Germinal center (tissue), 1 donor: ENCODE measurements around the gene SHISA5.
A peak's percentile ranks its signal among the peaks of the same experiment; 100 is the strongest.
"Not testable (repeated sequence)": the region's sequence is repeated elsewhere in the genome, so short reads cannot be mapped to it uniquely, and the experiment has no call there.

ENCODE experiments used
- DNase-seq: peaks from one replicate; pipeline ENCODE4 v3.0.0; 2012; ENCODE audit warnings: mixed read lengths, low spot score

Gene SHISA5, protein sequence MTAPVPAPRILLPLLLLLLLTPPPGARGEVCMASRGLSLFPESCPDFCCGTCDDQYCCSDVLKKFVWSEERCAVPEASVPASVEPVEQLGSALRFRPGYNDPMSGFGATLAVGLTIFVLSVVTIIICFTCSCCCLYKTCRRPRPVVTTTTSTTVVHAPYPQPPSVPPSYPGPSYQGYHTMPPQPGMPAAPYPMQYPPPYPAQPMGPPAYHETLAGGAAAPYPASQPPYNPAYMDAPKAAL

DNA sequence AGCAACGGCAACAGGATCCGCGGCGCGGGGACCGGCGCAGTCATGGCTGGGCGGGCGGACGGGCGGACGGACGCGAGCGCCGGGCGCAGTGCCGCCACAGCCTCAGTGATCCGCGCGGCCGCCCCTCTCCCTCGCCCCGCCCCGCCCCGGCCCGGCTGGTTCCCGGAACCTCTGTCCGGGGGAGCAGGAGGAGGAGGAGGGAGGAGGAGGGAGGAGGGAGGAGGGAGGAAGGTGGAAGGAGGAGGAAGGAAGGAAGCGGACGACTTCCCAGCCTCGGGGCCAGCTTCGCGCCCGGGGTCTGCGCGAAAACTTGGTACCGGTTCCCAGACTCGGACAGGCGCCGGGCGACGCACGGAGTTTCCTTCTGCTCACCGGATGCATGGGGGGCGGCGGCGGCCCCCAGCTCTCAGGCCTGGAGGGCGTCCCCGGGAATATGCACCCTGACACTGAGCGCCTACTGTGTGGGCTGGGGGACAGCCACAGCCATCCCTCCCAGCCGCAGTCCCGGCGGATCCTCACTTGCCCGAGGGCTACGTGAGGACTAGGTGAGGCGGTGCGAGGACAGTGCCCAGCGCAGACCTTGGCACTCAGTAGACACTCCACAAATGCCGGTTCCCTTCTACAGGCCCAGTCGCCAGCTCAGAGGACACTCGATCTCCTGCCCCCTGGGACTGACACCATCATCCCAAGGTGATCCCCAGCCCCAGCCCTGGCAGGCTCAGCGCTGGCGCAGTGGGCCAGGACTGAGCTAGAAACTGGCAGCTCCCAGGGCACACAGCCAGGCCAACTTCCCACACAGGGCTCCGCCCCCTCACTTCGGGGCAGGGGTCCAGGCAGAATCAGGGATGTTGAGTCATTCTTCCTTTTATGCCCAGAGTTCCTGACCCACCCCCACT, at the start of gene SHISA5:
TSS of gene SHISA5 (minus strand) at position 124 of the 896 bp plus-strand sequence. CDS start at position 44, 80 bp downstream.
- peak; percentile 64 for DNase-seq

DNA sequence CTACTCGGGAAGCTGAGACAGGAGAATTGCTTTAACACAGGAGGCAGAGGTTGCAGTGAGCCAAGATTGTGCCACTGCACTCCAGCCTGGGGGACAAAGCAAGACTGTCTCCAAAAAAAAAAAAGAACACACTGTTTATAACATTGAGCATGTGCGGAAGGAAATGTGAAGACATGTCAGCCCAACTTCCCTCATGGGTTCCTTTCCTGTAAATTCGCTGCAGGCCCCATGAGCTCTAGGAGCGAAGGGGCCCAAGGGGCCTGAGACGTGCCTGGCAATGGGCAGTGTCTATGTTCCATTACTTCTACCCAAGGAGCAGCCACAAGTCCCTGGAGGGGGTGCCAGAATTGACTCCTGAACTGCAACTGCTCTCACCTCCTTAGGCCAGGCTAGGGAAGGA, 49.4 kb upstream of the SHISA5 start:
- no peak for DNase-seq

DNA sequence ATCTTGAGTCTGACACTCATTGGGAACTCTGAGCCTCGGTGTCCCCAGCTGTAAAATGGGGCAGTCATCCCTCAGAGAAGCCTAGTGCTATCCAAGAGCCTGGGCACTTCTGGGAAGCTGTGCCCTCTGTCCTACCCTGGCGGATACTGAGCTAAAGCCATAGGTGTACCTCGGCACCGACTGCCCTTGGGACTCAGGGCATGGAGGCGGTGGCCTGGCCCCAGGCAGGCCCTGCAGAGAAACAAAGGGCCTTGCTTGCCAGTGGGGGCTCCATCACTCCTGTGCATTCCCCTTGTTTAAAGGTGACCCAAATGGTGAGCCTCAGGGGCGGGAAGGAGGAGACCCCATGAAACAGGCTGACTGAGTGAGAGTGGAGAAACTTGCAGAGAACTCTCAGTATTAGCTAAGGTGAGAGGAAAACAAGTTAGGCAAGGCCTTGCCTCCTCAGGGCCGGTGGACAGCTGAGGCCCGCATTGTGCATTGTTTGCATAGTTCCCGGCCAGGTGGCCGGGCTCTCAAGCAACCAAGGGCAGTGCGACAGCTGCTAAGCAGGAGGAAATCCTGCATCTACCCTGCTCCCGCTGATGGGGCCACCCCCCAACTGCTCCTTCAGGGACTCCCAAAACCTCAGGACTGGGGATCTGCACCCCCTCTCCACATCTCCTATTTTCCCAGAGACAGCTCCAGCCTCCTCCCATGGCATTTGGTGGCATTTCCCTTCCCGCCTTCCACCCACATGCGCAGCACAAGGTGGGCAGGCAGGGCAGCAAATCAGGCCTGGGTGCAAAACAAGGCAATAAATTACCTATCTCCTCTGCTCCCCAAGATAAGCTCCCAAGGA, 48.4 kb upstream of the SHISA5 start:
- DNase-seq = no peak

DNA sequence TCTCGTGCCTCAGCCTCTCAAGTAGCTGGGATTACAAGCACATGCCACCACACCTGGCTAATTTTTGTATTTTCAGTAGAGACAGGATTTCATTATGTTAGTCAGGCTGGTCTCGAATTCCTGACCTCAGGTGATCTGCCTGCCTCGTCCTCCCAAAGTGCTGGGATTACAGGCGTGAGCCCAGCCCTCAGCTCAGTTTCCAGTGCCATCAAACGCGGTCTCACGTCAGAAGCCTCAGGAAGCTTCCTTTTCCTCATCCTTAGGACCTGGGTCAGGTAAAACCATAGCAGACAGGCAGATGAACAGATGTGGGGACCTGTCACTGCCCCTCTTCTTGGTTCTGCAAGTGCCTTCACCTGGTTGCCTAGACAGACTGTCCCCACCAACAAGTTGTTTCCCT, 47.7 kb upstream of the SHISA5 start:
- not testable (repeated sequence) for DNase-seq

DNA sequence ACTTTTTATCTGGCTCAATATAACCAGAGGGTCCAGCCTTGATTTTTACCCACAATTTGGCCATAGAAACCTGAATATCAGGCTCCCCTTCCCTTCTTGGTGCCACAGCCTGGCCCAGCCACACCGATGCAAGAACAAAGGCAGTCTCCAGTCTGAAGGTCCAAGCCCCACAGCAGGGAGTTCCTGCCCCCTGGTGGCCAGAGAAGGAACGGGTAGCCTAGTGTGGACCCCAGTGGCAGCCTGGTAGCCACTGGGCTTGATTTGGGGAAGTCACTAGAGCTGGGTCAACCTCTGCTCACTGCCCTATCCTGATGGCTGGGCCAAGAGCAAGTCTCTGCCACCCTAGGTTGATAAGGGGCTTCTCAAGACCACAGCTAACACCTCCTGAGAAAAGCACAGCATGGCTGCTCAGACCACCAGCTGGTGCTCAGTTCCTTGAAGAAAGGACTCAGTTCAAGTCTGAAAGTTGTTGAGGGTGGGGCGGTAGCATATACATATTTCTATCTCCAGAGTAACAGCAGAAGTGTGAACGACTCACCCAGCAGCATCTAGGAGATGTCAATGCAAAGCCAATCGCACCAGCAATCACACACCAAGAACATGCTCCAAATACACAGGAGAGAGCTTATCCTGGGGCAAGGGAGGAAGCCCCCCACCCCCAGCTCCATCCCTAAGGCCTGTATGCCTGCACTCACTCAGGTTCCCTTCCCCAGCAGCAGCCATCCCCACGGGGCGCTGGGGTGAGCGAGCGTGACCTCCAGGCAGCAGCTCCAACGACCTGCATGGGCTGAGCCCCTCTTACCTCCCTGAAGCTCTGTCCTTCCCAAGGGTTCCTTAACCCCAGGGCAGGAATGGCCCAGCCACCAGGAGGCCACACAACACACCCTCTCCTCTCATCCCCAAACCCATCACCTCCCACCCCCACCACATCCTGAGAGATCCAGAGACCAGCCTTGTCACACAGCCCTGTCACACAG, 45.0 kb upstream of the SHISA5 start:
- DNase-seq = peak; percentile 80

DNA sequence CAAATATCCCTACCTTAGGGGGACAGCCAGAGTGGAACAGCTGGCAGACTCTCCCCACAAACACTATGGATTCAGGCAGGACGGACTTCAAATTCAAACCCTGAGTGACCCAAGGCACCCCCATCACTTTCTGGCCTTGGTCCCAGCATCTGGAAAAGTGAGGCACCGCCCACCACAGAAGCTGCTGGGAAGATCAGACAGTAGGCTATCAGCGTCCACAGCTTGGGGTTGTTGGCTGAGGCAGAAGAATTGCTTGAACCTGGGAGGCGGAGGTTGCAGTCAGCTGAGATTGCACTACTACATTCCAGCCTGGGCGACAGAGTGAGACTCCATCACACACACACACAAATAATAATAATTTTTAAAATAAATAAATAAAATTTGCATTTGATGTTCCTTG, 44.2 kb upstream of the SHISA5 start:
- no peak for DNase-seq

DNA sequence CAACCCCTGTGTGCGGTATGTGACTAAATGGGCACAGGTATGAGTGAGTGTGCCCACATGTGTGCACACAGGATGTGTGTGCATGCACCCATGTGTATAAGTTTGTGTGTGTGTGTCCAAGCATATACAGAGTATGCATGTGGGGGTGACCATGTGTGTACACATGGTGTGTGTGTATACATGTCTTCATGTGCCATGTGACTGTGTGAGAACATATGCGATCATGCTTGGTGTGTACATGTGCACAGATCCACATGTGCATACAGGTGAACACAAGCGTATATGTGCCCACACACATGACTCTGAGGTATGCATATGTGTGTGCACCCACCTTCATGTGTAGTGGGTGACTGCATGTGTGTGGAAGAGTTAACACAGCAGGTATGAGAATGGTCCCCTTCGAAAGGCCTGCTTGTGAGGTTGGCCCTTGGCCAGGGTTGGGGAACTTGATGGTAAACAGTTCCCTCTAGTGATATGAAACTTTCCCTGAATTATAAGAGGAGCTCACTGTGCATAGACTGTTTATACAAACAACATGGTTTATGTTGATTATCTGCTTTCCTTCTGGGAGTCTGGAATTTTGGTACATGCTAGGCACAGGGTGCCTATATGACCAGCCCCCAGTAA, 42.3 kb upstream of the SHISA5 start:
- DNase-seq = no peak

DNA sequence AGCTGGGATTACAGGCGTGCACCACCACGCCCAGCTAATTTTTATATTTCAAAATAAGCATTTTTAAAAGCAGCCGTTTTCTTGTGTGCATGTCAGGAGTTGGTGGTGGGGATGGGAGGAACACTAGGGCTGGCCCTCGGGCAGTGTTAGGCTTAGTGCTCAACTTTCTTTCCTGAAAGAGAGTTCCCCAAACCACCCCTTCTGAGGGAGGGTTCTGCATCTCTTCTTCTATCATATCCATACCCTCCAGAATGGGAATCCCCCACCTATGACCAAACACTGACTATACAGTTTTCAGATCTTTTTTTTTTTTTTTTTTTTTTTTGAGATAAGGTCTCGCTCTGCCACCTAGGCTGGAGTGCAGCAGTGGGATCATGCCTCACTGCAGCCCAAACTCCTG, 40.2 kb upstream of the SHISA5 start:
- DNase-seq = no peak

DNA sequence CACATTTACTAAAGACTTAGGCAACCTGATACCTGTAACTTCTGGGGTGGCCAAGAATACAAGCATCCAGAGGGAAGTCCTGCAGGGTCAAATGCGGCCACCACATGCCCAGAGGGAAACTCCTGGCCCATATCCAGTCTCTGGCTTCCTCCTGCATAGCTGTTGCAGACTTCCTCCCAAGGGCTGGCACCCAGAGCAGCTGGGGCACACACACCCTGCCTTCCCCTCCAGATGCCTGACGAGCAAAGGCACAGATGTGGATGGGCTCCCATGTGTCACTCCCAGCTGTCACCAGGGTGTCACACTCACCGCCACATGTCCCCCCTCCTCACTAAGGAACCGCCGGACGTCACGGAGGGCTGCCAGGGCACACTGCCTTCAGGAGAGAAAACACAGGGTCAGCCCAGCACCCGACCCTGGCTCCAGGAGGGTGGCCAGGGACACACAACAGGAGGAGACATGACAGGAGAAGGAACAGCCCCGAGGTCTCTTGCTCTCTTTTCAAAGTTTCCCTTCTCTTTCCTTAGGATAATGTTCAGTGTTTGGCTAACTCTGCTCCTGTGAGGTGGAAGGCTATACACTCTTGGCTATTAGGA, 39.4 kb upstream of the SHISA5 start:
- DNase-seq = no peak

DNA sequence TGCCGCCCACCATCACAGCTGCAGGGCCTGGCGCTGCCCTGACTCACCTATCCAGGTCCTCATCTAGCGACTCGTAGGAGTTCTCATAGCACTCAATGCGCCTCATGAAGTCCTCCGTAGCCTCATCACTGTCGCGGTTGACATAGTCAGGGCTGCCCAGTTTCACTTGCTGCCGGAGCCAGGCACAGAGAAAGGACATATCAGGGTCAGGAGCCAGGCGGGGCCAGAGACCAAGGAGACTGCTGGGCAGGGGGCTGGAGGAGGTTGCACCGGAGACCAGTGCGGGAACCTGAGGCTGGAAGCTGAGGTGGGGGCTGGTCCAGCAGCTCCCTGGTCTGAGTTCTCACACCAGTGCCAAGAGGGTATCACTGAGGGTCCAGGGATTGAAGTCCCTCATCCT, 34.5 kb upstream of the SHISA5 start:
- no peak for DNase-seq

DNA sequence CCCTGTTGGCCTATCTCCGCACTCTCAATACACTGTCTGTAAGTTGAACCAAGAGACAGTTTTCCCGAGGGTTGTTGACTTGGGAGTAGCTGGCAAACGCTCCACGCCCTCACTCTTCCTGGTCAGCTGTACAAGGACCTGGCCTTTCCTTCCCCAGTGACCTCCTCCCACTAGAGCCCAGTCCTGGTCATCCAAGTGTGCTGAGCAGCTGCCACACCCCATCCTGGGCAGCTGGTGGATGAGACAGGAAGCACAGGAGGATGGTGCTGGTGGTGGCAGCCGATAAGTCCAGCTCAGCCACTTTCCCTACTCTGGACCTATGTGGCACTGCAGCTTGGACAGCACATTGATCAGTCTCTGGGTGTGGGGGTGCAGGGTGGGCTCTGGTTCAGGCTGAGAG, 32.8 kb upstream of the SHISA5 start:
- DNase-seq = no peak

DNA sequence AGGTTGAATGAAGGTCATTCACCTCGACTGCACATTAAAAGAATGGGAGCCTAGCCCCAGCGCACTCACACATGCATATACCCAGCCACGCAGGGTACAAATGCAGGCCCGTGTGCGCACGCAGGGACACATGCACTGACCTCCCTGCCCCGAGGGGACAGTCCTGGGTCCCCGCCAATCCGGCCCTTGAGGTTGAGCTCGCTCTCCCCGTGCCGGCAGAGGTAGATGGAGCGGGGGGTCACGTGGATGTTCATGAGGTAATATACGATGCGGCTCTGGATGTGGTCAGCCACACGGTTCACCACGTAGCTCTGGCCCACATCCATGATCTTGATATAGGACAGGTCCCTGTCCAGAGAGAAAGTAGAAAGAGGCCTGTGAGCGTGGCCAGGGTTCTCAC, 32.1 kb upstream of the SHISA5 start:
- no peak for DNase-seq

DNA sequence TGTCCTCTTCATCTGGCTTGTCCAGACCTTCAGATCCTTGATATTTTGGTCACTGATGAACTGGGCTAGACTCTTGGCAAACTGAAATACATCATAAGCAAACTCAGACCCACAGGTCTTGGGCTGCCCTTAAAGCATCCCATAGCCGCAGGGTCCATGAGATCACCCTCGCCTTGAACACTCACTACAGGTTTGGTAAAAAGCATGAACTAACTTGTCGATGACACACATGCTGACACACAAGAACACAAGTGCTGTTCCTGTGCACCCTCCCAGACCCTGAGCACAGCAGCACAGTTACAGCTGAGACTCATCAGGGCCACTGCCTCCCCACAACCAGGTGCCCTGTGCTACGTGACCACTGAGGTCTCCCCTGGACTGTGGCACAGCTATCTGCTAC, 31.6 kb upstream of the SHISA5 start:
- no peak for DNase-seq

DNA sequence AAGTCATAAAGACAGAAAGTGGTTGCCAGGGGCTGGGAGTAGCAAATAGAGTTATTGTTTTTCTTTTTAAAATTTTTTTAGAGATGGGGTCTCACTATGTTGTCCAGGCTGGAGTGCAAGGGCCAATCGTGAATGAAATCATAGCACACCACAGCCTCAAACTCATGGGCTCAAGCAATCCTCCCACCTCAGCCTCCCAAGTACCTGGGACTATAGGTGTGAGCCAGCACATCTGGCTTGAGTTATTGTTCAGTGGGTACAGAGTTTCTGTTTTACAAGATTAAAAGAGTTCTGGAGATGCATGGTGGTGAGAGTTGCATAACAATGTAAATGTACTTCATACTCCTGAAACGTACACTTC, 29.0 kb upstream of the SHISA5 start:
- no peak for DNase-seq

DNA sequence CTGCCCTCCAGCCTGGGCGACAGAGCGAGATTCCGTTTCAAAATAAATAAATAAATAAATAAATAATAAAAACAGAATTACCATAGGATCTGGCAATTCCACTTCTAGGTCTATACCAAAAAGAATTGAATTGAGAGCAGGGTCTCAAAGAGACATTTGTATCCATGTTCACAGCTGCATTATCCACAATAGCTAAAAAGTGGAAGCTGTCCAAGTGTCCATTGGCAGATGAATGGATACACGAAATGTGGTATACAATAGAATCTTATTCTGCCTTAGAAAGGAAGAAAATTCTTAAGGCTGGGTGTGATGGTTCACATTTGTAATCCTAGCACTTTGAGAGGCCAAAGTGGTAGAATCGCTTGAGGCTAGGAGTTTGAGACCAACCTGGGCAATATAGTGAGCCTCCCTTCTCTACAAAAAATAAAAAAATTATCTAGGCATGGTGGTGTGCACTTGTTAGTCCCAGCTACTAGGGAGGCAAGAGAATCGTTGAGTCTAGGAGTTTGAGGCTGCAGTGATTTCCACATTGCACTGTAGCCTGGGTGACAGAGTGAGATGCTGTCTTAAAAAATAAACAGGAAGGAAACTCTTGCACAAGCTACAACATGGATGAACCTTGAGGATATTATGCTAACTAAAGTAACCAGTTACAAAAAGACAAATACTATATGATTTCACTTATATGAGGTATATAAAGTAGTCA, 28.4 kb upstream of the SHISA5 start:
- DNase-seq = no peak

DNA sequence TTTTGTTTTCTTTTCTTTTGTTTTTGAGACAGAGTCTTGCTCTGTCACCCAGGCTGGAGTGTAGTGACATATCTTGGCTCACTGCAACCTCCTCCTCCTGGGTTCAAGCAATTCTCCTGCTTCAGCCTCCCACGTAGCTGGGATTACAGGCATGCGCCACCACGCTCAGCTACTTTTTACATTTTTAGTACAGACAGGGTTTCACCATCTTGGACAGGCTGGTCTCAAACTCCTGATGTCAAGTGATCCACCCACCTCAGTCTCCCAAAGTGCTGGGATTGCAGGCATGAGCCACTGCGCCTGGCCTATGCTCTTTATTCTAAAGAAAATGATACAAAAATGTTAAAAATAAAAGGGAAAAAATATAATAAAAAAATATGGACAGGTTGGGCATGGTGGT, 26.7 kb upstream of the SHISA5 start:
- not testable (repeated sequence) for DNase-seq

DNA sequence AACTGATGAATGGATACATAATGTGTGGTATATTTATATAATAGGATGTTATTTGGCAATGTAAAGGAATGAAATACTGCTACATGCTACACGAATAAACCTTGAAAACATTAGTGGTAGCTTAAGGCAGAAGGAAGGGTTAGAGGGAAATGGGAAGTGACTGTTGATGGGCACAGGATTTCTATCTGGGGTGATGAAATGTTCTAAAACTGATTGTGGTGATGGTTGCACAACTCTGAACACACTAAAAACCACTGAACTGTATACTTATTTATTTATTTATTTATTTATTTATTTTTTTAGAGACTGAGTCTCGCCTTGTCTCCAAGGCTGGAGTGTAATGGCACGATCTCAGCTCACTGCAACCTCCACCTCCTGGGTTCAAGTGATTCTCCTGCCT, 24.8 kb upstream of the SHISA5 start:
- DNase-seq = no peak

DNA sequence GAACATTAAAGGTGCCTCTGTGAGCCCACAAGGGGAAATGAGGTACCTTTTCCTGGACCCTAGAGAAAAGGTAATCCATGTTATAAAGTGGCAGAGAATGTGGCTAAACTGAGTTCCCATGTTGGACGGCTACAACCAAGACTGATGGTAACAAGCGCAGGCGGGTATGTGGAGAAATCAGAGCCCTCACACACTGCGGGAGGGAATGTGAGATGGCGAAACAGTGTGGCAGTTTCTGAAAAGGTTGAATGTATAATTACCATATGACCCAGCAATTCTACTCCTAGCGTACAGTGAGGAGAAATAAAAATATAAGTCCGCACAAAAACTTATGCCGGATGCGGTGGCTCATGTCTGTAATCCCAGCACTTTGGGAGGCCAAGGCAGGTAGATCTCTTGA, 24.1 kb upstream of the SHISA5 start:
- no peak for DNase-seq

DNA sequence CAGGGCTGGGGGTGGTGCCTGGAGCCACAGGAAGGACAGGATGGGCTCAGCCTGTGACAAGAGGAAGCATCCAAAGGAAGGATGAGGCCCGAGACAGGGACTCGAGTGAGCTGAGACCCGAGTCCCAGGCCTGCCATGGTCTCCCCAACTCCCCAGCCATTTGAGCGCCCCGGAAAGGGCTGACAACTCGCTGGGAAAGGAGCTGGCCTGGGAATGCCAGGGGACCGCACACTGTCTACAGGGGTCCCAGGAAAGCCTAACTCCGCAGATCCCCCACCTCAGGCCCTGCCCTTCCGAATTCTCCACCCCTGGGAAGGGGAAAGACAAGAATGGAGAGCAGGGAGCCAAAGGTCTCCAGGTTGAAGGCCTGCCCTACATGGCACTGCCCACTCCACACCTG, 21.0 kb upstream of the SHISA5 start:
- DNase-seq = no peak

DNA sequence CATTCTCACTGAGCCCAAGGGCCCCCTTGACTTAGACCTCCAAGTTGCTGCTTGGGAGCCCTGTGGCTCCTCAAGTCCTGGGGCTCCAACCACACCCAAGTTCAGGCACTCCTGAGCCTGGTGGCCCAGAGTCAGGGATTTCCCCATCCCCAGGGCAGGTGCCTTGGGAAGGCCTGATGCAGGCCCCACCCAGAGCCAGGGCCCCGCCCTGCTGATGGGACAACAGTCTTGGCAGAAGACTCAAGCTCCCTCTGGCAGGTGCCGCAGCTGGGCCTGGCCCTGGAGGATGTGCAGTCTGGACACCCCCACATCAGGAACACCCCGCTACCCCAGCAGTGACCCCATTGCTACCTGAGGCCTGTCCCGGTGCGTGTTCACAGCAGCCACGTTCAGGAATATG, 17.7 kb upstream of the SHISA5 start:
- DNase-seq = no peak
